Activated CD4-positive, CD25-positive, alpha-beta regulatory T cell treated with anti-CD3 and anti-CD28 coated beads, Interleukin-2, amount 50 U/mL, for 24 hours (primary cell): Measurements from ENCODE around the gene TMEM14A.
"Not testable (repeated sequence)": the region's sequence is repeated elsewhere in the genome, so short reads cannot be mapped to it uniquely, and the experiment has no call there.

Experiments
- ATAC-seq, 2 donors: fragments of 150-1000 bp; cut with Tn5 transposase; one replicate each; pipeline ENCODE4 v1.10.0; 2021; ENCODE audit warnings: mild to moderate bottlenecking in 1 of 2, moderate library complexity in 1 of 2

TMEM14A gene

DNA sequence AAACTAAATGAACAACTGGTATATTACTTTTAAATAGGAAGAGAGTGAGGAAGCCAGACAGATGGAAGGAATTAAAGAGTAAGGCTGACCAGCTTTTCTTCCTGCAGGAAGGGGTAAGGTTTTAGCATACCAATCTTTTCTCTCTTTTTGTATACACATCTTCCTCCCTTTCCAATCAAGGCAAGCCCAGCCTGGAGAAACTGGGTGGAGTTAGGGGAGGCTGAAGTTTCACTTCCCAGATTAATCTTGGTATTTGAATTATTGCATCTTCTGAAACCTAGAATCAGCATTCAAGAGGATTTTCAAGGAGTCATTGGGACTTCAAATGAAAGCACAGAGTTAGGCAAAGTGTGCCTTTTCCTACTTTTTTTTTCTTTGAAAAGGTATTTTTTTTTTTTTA, 33.1 kb downstream of the TMEM14A start:
- ATAC-seq = no peak

DNA sequence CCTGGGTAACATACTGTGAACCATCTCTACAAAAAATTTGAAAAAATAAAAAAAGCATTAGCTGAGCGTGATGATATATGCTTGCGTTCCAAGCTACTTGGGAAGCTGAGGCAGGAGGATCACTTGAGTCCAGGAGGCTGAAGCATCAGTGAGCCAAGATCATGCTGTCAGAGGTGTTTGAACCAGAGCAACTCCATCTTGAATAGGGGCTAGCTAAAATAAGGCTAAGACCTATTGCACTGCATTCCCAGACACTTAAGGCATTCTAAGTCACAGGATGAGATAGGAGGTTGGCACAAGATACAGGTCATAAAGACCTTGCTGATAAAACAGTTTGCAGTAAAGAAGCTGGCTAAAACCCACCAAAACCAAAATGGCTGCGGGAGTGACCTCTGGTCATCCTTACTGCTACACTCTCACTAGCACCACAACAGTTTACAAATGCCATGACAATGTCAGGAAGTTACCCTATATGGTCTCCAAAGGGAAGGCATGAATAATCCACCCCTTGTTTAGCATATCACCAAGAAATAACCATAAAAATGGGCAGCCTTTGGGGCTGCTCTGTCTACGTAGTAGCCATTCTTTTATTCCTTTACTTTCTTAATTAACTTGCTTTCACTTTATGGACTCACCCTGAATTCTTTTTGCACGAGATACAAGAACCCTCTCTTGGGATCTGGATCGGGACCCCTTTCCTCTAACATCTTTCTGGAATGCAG, 34.0 kb downstream of the TMEM14A start:
- ATAC-seq = not testable (repeated sequence)

DNA sequence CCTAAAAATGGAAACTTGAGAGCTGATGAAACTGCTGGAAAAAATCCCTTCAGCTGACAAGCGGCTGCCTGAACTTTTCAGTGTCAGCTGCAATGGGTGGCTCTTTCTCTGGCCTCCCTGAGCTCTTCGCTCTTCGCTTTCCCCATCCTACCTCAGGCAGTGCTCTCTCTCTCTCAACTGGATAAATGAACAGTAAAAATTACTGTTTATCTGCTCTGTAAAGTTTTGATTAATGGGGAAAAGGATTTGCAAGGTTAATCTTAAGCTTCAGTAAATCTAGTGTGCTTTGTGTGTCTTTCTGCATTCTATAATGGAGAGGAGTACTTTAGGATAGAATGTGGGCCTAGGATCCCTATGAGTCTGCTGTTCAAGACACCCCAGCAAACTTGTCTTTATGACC, 35.1 kb downstream of the TMEM14A start:
- ATAC-seq = no peak

DNA sequence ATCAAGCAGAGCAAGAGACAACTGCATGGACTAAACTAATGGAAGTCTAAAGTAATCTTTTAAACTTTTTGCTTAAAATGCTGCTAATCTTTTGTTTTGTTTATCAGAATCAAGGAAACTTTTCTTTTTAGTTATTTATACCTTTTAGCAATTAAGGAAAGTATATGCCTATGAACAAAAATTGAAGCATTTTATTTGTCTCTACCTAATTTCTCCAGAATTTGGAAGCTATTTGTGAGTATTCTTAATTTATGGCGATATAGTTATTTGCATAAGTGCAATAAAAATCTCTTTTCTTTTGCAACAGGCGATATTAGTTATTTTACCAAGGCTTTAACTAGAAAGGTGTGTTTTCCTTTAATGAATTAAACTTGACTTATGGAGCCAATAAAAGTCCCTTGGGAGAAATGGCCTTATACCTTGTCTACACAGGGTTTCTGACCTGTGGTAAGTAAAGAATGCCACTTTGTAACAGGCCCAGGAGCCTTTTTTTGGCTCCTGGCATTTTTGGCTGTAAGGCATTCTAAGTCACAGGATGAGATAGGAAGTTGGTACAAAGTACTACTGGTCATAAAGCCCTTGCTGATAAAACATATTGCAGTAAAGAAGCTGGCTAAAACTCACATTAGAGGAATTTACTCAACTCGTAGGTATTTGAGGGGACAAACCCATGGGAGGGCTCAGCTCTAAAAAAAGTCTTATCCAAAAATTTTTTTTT, 37.2 kb downstream of the TMEM14A start:
- no peak for ATAC-seq

DNA sequence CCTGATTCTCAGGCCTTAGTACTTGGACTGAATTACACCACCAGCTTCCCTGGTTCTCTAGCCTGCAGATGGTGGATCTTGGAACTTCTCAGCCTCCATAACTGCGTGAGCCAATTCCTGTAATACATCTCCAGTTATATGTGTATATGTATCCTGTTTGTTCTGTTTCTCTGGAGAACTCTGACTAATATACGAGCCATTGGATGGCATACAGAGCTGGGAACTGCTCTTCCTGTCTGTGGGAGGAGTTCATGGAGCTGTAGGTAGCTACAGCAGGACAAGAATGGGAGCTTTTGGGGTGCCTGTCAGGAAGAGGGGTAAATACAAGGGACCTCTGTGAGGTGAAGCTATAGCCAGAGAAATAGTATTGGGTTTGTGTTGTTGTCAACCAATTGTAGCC, 41.2 kb downstream of the TMEM14A start:
- no peak for ATAC-seq

DNA sequence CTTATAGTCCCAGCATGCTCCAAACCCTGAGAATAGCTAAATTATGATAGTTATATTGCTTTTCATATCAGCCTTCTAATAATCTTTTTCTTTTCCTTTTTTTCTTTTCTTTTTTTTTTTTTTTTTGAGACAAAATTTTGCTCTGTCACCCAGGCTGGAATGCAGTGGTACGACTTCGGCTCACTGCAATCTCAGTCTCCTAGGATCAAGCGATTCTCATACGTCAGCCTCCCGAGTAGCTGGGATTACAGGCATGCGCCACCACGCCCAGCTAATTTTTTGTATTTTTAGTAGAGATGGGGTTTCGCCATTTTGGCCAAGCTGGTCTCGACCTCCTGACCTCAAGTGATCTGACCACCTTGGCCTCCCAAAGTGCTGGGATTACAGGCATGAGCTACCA, 43.8 kb downstream of the TMEM14A start:
- ATAC-seq = not testable (repeated sequence)

DNA sequence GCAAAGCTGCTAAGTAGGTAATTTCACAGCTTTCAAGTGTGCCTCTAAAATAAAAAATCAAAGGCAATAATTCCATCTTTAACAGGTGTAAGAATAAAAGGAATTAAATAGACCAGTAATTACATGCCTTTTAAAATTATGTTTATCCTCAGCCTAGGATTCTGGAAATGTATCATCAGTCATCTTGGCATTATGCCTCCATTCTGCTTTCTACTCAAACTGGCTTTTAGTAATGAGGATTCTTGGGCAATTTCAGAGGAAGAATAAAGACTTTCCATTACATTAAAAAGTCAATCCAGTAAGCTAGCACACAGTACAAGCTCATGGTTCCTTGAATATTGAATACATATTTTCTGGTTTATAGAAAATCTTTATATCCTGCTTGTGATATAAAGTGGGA, 47.6 kb downstream of the TMEM14A start:
- ATAC-seq = no peak

DNA sequence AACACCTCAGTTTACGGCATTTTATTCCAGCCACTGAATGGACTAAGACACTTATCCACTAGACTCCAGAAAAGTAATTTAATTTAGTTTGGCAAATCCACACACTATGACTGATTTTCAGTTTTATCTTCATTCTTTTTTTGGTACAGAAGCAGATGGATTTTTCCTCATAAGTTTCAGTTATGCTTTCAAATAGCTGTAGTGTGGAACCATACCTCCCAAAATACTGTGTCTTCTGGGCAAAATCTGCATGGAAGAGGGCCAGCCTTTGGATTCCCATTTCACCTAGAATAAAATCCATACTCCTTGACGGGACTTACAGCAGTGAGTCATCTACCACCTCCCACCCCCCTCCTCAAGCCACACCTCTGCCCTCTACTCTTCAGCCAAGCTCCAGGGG, 49.4 kb downstream of the TMEM14A start:
- ATAC-seq = no peak

DNA sequence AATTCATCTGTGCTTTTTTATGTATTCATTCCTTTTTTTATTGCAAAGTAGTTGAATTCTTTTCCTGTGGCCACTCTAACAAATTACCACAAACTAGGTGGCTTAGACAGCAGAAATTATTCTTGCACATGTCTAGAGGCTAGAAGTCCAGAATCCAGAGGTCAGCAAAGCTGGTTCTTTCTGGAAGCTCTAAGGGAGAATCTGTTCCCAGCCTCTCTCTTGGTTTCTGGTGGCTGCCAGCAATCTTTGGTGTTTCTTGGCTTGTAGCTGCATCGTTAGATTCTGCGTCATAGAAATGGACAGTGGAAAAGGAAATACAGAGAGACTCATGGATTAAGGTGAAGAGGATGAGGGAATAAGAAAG, 53.1 kb downstream of the TMEM14A start:
- no peak for ATAC-seq

DNA sequence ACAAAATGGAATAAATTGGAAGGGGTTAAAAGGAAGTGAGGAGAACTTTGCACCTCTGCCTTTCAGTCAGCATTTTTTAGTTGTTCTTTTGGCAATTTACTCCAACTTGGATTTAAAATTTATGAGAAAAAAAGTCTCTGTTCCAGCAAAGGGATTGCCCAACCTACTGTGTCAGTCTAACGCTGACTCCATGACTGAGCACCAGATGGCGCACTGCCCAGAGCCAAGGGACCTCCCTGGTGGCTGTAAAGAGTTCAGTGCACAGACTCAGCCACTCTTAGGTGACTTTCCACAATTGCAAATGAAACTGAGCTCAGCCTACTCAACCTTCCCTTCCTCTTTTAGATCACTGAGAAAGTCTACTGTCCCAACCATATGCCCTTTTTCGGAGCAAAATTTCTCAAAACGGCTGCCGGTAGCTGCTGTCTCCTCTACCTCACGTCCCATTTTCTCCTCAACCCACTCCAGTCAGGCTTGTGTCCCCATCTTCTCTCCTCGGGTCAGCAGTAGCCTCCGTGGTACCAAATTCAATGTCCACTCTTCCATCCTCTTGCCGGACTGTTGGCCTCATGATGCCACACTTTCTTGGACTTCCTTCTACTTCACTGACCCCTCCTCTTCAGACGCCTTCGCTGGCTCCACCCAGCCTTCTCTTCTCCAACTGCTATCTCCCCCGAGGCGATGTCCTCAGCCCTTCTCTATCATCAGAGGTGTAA, 53.7 kb downstream of the TMEM14A start:
- ATAC-seq = peak; percentile 70 to 88

DNA sequence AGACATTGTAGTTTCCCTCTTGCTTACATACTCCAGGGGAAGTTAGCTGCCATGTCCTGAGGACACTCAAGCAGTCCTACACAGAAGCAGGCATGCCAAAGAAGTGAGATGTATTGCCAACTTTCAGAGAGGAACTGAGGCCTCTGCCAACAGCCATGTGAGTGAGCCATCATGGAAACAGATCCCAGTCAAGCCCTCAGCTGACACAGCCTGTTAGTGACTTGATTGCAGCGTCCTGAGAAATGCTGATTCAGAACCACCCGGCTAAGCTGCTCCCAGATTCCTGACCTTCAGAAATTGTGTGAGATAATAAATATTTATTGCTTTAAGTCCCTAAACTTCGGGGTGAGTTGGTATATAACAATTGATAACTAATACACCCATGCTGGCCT, 54.2 kb downstream of the TMEM14A start:
- no peak for ATAC-seq

DNA sequence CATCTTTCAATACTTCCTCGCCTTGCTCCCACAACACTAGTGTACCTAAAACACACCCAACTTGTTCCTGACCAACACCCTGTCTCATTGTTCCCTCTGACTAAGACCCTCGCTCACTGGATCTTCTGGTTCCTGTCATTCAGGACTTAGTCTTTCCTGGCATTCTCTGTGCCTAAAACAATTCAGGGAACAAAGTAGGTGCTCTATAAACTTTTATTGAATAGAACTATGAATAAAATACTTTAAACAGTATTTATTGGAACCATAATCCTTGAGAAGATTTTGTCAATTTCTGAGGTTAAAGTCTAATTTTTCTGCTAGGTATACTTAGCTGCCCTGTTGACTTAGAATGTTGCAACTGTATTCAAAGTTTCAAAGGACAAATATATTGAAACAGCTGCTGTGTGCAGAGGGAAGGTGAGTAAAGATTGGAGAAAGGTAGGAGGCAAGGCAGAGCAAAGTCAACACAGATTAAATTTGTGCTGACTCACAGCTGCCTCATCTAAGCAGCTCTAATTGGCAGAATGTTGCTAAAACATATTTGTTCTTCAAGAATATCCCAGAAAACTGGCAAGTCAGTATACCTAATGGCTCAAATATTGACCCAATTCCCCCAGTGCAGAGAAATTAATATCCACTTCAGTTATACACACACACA, 54.8 kb downstream of the TMEM14A start:
- no peak for ATAC-seq

DNA sequence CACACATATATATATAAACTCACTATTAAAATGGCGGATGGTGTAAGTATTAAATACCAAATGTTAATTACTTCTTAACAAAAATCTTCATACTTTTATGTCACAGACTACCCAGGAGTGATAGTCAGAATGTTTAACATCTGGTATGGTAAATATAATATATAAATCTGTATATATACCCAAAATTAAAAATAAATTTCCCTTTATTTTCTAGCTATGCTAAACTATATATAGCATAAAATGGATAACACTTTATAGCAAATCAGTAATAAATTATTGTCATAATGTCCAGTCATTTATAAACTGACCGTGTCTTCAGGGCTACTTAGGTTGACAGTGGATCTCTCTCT, 55.3 kb downstream of the TMEM14A start:
- ATAC-seq = no peak

DNA sequence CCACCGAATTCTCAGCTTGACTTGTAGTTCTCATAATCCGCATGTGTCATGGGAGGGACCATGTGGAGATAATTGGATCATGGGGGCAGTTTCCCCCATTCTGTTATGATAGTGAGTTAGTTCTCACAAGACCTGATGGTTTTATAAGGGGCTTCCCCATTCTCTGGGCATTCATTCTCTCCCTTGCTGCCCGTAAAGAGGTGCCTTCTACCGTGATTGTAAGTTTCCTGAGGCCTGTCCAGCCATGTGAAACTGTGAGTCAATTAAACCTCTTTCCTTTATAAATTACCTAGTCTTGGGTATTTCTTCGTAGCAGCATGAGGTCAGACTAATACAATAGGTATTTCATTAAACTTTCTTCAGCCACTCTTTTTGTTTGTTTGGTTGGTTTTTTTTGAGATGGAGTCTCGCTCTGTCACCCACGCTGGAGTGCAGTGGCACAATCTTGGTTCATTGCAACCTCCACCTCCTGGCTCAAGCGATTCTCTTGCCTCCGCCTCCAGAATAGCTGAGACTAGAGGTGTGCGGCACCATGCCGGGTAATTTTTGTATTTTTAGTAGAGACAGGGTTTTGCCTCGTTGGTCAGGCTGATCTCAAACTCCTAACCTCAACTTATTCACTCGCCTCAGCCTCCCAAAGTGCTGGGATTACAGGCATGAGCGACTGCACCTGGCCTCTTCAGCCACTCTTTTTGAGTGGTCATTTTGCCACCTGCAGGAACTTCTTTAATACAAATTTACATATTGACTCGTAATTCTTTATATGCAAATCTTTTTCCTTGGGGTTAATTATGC, 56.0 kb downstream of the TMEM14A start:
- no peak for ATAC-seq

DNA sequence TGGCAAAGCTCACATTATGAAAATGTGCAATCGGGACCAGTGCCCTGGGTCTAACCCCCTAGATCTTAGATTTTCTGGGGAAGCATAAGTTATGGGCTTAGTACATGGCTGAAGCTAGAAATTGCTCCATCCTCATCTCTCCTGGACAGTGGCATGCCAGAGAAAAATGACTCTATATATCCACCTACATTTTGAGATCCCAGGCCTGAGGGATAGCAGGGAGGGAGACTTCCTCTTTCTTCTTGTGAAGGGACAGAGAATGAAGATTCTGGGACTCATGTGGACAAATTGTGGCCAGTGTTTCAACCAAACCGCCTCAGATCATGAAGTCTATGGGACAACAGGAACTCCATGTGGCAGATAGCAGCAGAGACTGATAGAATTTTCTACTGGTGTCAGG, 57.0 kb downstream of the TMEM14A start:
- ATAC-seq = no peak

DNA sequence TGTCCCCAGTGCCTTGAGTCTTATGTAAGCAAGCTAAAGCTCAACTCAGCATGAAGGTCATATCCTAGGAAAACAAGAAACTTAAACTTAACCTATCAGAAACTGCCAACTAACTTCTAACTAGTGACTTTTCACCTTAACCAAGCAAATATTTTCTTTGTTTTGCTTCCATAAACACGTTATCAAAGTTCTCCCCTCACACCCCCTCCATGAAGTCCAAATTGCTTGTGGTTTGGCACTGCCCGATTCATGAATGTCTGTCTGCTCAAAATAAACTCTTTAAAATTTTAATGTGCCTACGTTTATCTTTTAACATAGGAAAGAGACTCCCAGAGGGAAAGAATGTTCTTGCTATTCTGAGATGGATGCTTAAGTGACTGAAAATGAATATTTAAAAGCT, 57.5 kb downstream of the TMEM14A start:
- no peak for ATAC-seq

DNA sequence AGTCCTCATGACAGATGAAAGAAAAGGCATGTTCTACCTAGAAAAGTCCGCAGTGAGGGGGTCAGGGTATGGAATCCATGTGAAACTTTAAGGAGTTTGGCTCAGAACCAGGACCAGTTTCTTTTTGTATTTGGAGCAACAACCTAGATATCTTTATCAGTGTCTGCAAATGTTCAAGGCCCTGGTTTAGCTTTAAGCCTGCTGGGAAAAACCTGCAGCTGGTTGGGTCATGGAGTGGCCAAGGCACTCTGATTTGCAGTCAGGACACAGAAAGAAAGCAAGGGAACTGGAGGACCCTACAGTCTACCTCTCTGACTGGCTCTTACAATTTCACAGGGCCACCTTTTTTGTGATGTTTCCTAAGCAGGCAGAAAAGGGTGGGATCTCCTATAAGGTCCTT, 58.7 kb downstream of the TMEM14A start:
- ATAC-seq = no peak

DNA sequence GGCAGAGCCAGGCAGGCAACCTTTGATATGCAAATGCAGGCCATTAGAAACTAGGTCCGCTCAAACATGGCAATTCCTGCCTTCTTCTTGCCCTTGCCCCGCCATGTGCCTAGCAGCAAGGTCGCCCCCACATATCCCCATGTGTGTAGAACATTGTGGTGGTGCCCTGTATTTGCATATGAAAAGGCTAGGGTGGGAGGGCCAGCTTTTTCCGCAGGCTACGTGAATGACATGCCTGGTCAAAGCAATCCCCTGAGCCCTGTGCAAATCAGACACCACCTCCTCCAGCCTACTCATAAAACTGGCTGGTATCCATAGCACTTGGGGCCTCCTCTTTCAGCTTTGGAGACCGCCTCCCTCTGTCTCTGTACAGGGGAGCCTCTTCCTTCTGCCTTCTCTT, 60.8 kb downstream of the TMEM14A start:
- no peak for ATAC-seq

DNA sequence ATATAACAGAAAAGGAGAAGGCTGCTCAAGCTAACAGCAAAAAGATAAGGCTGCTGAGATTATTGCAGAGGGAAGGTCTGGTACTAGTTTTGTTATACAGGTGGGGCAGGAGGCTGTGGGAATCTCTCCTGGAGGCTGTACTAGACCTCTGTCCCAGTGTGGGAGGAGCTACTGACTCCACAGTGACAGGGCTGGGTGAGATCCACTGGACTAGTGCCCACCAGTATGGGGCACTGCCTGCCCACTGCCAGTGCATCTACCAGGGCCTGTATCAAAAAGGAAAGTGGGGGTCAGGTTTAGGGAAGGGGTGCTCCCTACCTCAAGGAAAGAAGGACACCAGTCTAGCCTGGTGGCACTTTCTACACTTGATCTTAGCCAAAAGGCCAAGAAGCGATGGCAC, 62.3 kb downstream of the TMEM14A start:
- no peak for ATAC-seq

DNA sequence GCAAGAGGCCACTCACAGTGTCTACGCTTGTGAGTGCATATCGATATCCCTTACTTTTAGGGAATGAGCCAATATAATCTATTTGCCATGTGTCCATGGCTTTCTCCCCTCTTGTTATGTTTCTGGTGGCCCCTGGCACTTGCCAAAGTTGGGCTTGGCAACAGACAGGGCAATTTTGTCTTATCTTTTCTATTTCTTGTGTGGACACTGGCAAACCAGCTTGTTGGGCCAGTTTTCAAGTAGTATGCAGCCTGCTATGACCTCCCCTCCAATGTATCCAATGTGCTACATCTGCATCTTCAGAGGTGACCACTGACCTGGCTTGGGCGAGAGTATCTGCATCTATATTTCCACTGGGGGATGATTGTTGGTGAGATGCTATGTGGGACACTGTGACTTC, 63.2 kb downstream of the TMEM14A start:
- ATAC-seq = no peak

DNA sequence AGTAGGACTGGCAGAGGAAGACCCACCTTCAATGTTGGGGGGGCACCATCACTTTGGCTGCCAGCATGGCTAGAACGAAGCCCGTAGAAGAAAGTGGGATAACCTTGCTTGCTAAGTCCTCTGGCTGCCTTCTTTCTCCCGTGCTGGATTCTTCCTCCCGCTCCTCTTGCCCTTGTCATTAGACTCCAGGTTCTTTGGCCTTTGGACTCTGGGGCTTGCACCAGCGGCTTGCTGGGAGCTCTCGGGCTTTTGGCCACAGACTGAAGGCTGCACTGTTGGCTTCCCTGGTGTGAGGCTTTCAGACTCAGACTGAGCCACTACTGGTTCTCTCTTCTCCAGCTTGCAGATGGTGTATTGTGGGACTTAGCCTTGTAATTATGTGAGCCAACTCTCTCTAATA, 64.2 kb downstream of the TMEM14A start:
- no peak for ATAC-seq

DNA sequence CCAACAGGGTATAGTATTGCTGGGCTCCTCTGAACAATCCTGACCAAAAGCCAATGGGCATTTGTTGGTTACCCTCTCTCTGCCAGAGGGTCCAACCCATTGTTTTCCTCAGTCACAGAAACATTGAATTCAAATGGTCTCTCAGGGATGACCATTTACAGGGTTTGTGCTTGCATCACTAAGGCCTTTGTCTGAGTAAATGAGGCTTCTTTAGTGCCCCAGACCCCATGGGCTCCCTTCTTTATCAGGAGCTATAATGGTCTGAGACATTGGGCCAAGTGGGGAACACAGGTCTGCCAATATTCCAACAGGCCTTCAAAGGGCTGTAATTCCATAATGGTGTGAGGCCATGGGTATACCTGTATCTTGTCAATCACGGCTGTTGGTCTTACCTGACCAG, 65.2 kb downstream of the TMEM14A start:
- ATAC-seq = no peak
